Fibroblast of lung (primary cell): ENCODE results near the gene DNAH17. TPM values are rescaled to one million over a fixed set of nuclear protein-coding genes. Genes with fewer than 3 reads are reported as not detected.

ENCODE experiments used
- DNase-seq, 2 donors: peaks; one replicate each; pipeline versions ENCODE4 v3.0.0 to v3.0.0-alpha.2; 2010; ENCODE audit warnings: low read depth in 2 of 2
- H2AFZ ChIP-seq: 2 replicates; pipeline ENCODE4 v1.5.1; 2012; ENCODE audit warnings: low read length, control low read depth, inconsistent platforms
- H3K27ac ChIP-seq: 2 replicates; pipeline ENCODE4 v1.5.1; 2011; ENCODE audit warnings: low read length, control low read depth; ENCODE audit not compliant: insufficient read depth
- H3K27me3 ChIP-seq: 2 replicates; pipeline ENCODE4 v1.5.1; 2011; ENCODE audit warnings: mild to moderate bottlenecking, low read length; ENCODE audit not compliant: control insufficient read depth, insufficient read depth
- H3K36me3 ChIP-seq: 2 replicates; pipeline ENCODE4 v1.5.1; 2011; ENCODE audit warnings: low read length; ENCODE audit not compliant: control insufficient read depth, insufficient read depth
- H3K4me1 ChIP-seq: 2 replicates; pipeline ENCODE4 v1.5.1; 2011; ENCODE audit warnings: low read length; ENCODE audit not compliant: control insufficient read depth, insufficient read depth; ENCODE audit errors: extremely low read depth
- H3K4me2 ChIP-seq: 2 replicates; pipeline ENCODE4 v1.5.1; 2011; ENCODE audit warnings: low read length, control low read depth; ENCODE audit not compliant: insufficient read depth; ENCODE audit errors: extremely low read depth
- H3K4me3 ChIP-seq, 4 experiments: fragments of 200-600 bp in 1 of 4; sonication (generic) in 1 of 4; replicated peaks in 1 of 4; 2 replicates each; pipeline ENCODE4 v1.5.1; 2011 to 2016; ENCODE audit warnings: low read length in 4 of 4, low read depth in 3 of 4, mild to moderate bottlenecking in 3 of 4, control low read depth in 2 of 4, inconsistent platforms in 1 of 4, mixed read lengths in 1 of 4; ENCODE audit not compliant: insufficient read depth in 1 of 4; ENCODE audit errors: control extremely low read depth in 1 of 4
- H3K79me2 ChIP-seq: 2 replicates; pipeline ENCODE4 v1.5.1; 2012; ENCODE audit warnings: mild to moderate bottlenecking, low read length, inconsistent platforms; ENCODE audit not compliant: control insufficient read depth, insufficient read depth
- H3K9ac ChIP-seq: 2 replicates; pipeline ENCODE4 v1.5.1; 2011; ENCODE audit warnings: mild to moderate bottlenecking, low read length, control low read depth; ENCODE audit not compliant: insufficient read depth
- H3K9me3 ChIP-seq: 2 replicates; pipeline ENCODE4 v1.5.1; 2012; ENCODE audit warnings: low read depth, low read length; ENCODE audit not compliant: control insufficient read depth, insufficient read depth
- H4K20me1 ChIP-seq: 2 replicates; pipeline ENCODE4 v1.5.1; 2011; ENCODE audit warnings: low read length; ENCODE audit not compliant: control insufficient read depth, insufficient read depth; ENCODE audit errors: extremely low read depth
- CTCF ChIP-seq, 2 donors: IDR thresholded peaks in 1 of 2; conservative IDR thresholded peaks in 1 of 2; 1 replicate in 1 of 2; 2 replicates in 1 of 2; pipeline ENCODE4 v1.5.1; 2011 to 2012; ENCODE audit warnings: low read length in 2 of 2, control low read depth in 1 of 2, inconsistent platforms in 1 of 2, low read depth in 1 of 2, mild to moderate bottlenecking in 1 of 2
- EZH2 ChIP-seq: IDR thresholded peaks from 2 replicates; pipeline ENCODE4 v1.5.1; 2012; ENCODE audit warnings: low read length, control low read depth, mild to moderate bottlenecking; ENCODE audit errors: missing control alignments
- polyA plus RNA-seq, 2 donors: library from polyadenylated mRNA; depleted of rRNA in 1 of 2; stranded (reverse) in 1 of 2; unstranded in 1 of 2; fragments of >200 nt; gene quantifications; 2 replicates each; pipeline ENCODE4 v1.2.1, GENCODE V29; 2011 to 2012; ENCODE audit warnings: missing spikeins in 1 of 2
- total RNA-seq: library from RNA; depleted of rRNA; stranded (reverse); fragments of >200 nt; gene quantifications from 2 replicates; pipeline ENCODE4 v1.2.1, GENCODE V29; 2014

DNAH17 gene
- total and polyA plus RNA-seq, 2 donors (not counting 1 experiment from before 2014, with no cell fraction given), result not detected

GRCh38 chr17:78459696-78460095 lies 117.5 kb downstream of the DNAH17 start:
- no peaks in the 10 kb centered on the region for H3K4me1 ChIP-seq
- H2AFZ ChIP-seq, result no peak overlapping the region
- no peaks in the 10 kb centered on the region for H3K9me3 ChIP-seq
- H4K20me1 ChIP-seq, result no peaks in the 10 kb centered on the region
- H3K36me3 ChIP-seq, result no peaks in the 10 kb centered on the region
- no peaks in the 10 kb centered on the region for H3K79me2 ChIP-seq
- no peaks in the 10 kb centered on the region for H3K27me3 ChIP-seq
- no peak overlapping the region for H3K4me3 ChIP-seq
- DNase-seq, result no peak
- no peak overlapping the region for H3K4me2 ChIP-seq
- no peak overlapping the region for H3K27ac ChIP-seq
- no peak overlapping the region for H3K9ac ChIP-seq
- no peak for TF ChIP-seq EZH2
- no peak for TF ChIP-seq CTCF (conservative IDR thresholded peaks at IDR 0.05 in 1 of 2, IDR thresholded peaks at IDR 0.05 in 1 of 2; ENCODE audit: low read depth in 1 of 2, low read length in 2 of 2)

GRCh38 chr17:78458736-78459335 lies 118.4 kb downstream of the DNAH17 start:
- no peaks in the 10 kb centered on the region for H3K4me1 ChIP-seq
- H4K20me1 ChIP-seq, result no peaks in the 10 kb centered on the region
- no peak overlapping the region for H3K9ac ChIP-seq
- no peaks in the 10 kb centered on the region for H3K36me3 ChIP-seq
- no peak overlapping the region for H3K4me2 ChIP-seq
- TF ChIP-seq CTCF (conservative IDR thresholded peaks at IDR 0.05 in 1 of 2, IDR thresholded peaks at IDR 0.05 in 1 of 2; ENCODE audit: low read depth in 1 of 2, low read length in 2 of 2) (no peak), EZH2 (no peak)
- DNase-seq, result no peak
- H3K79me2 ChIP-seq, result no peaks in the 10 kb centered on the region
- no peaks in the 10 kb centered on the region for H3K27me3 ChIP-seq
- no peaks in the 10 kb centered on the region for H3K9me3 ChIP-seq
- no peak overlapping the region for H3K4me3 ChIP-seq
- no peak overlapping the region for H3K27ac ChIP-seq
- no peak overlapping the region for H2AFZ ChIP-seq

GRCh38 chr17:78458091-78458490 lies 119.1 kb downstream of the DNAH17 start:
- Histone ChIP-seq H3K79me2 (no peaks in the 10 kb centered on the region), H3K36me3 (no peaks in the 10 kb centered on the region), H3K27me3 (no peaks in the 10 kb centered on the region), H3K9ac (no peak overlapping the region), H4K20me1 (no peaks in the 10 kb centered on the region), H3K27ac (no peak overlapping the region), H3K4me1 (no peaks in the 10 kb centered on the region), H2AFZ (no peak overlapping the region), H3K9me3 (no peaks in the 10 kb centered on the region), H3K4me2 (no peak overlapping the region), H3K4me3 (no peak overlapping the region)
- TF ChIP-seq EZH2 (no peak), CTCF (conservative IDR thresholded peaks at IDR 0.05 in 1 of 2, IDR thresholded peaks at IDR 0.05 in 1 of 2; ENCODE audit: low read depth in 1 of 2, low read length in 2 of 2) (no peak)
- DNase-seq, result no peak
